OCI-LY7 (cell line): Measurements from ENCODE around the gene HSPB7. TPM values are rescaled to one million over a fixed set of nuclear protein-coding genes. Genes with fewer than 3 reads are reported as not detected.
"Not testable (repeated sequence)": the region's sequence is repeated elsewhere in the genome, so short reads cannot be mapped to it uniquely, and the experiment has no call there.

Experiments used
- BruUV-seq: library from RNA; stranded (reverse); fragments of 400-500 nt; replicated peaks from 2 replicates; lab custom pipeline; 2021; lab: Mats Ljungman, UMichigan
- CTCF ChIA-PET: fragments of 300-600 bp; sonication (Branson Sonifier 250); formaldehyde crosslinking; loops from one replicate; lab custom pipeline; 2022; ENCODE audit warnings: antibody characterized with exemption; ENCODE audit not compliant: unreplicated experiment; lab: Charles Lee
- POLR2A ChIA-PET: fragments of 300-600 bp; sonication (Branson Sonifier 250); formaldehyde crosslinking; loops from one replicate; lab custom pipeline; 2022; ENCODE audit warnings: antibody characterized with exemption; lab: Charles Lee
- DNase-seq: peaks from one replicate; pipeline ENCODE4 v3.0.0-alpha.2; 2015; ENCODE audit warnings: low spot score
- H2AFZ ChIP-seq: fragments of 200-600 bp; sonication (generic), shearing (Covaris generic); 2 replicates; pipeline ENCODE4 v1.6.1; 2014; ENCODE audit warnings: mild to moderate bottlenecking, antibody characterized with exemption, low read length, moderate library complexity
- H3K27ac ChIP-seq: fragments of 200-600 bp; sonication (generic); 2 replicates; pipeline ENCODE4 v1.5.1; 2014; ENCODE audit warnings: mixed run types, low read depth, mild to moderate bottlenecking, moderate library complexity, low read length, inconsistent platforms; ENCODE audit not compliant: poor library complexity, severe bottlenecking
- H3K36me3 ChIP-seq: fragments of 200-600 bp; sonication (generic); 2 replicates; pipeline ENCODE4 v1.6.1; 2014; ENCODE audit warnings: mild to moderate bottlenecking, antibody characterized with exemption, low read length, moderate library complexity, mixed read lengths; ENCODE audit not compliant: insufficient read depth
- H3K4me1 ChIP-seq: fragments of 200-600 bp; sonication (generic); 2 replicates; pipeline ENCODE4 v1.5.1; 2014; ENCODE audit warnings: mild to moderate bottlenecking, low read length; ENCODE audit not compliant: insufficient read depth, poor library complexity, severe bottlenecking
- H3K4me2 ChIP-seq: fragments of 200-600 bp; sonication (generic); 2 replicates; pipeline ENCODE4 v1.6.1; 2014; ENCODE audit warnings: mild to moderate bottlenecking, low read length
- H3K4me3 ChIP-seq: fragments of 200-600 bp; sonication (generic); 2 replicates; pipeline ENCODE4 v1.5.1; 2014; ENCODE audit warnings: mild to moderate bottlenecking, low read depth, low read length; ENCODE audit not compliant: poor library complexity, severe bottlenecking
- H3K79me2 ChIP-seq: fragments of 200-600 bp; sonication (generic); 2 replicates; pipeline ENCODE4 v1.6.1; 2016; ENCODE audit warnings: low read depth, mild to moderate bottlenecking, low read length, moderate library complexity, mixed read lengths; ENCODE audit not compliant: insufficient read depth
- H3K9me2 ChIP-seq: fragments of 200-600 bp; sonication (generic); 2 replicates; pipeline ENCODE4 v1.6.1; 2016; ENCODE audit warnings: mild to moderate bottlenecking, low read length, mixed read lengths; ENCODE audit not compliant: insufficient read depth
- H3K9me3 ChIP-seq: fragments of 200-600 bp; sonication (generic); 2 replicates; pipeline ENCODE4 v1.6.1; 2014; ENCODE audit warnings: mild to moderate bottlenecking, mixed run types, low read length, mixed read lengths
- H4K20me1 ChIP-seq: fragments of 200-600 bp; sonication (generic); 2 replicates; pipeline ENCODE4 v1.6.1; 2014; ENCODE audit warnings: mild to moderate bottlenecking, antibody characterized with exemption, low read length, moderate library complexity, mixed read lengths; ENCODE audit not compliant: insufficient read depth
- CTCF ChIP-seq: fragments of 200-600 bp; sonication (generic); conservative IDR thresholded peaks from 2 replicates; pipeline ENCODE4 v1.5.1; 2014; ENCODE audit warnings: mild to moderate bottlenecking, antibody characterized with exemption, low read length, moderate library complexity, mixed read lengths
- EZH2phosphoT487 ChIP-seq: fragments of 200-600 bp; sonication (generic); IDR thresholded peaks from 2 replicates; pipeline ENCODE4 v1.6.1; 2018; ENCODE audit warnings: low read depth, borderline replicate concordance, mild to moderate bottlenecking, mixed run types, antibody characterized with exemption, low read length, moderate library complexity, mixed read lengths
- intact Hi-C: fragments of 100-400 bp; cut with micrococcal nuclease; formaldehyde crosslinking; loops from one replicate; pipeline ENCODE4 v1.10.0; 2022; ENCODE audit not compliant: unreplicated experiment
- total RNA-seq, 2 experiments: library from RNA; depleted of rRNA in 1 of 2; stranded (reverse); fragments of >200 nt in 1 of 2; shearing (Covaris generic) in 1 of 2; gene quantifications; 2 replicates each; pipeline ENCODE4 v1.2.3, GENCODE V29; 2014 to 2022

Gene HSPB7
- total RNA-seq, 2 experiments from 2014 or later: not detected

- Histone ChIP-seq H3K9me2 (no peaks in the 10 kb centered on the region), H3K36me3 (no peaks in the 10 kb centered on the region), H3K4me2 (no peak overlapping the region), H3K79me2 (no peaks in the 10 kb centered on the region), H3K9me3 (no peaks in the 10 kb centered on the region), H3K4me3 (no peak overlapping the region), H4K20me1 (no peaks in the 10 kb centered on the region), H3K4me1 (no peaks in the 10 kb centered on the region), H2AFZ (no peak overlapping the region), H3K27ac (no peak overlapping the region)
- peak; percentile 73 for DNase-seq
- intact Hi-C loops: loop anchor here (2.0 kb wide), 2 partner anchors 24 kb away; no protein-coding TSS in a partner anchor
- BruUV-seq: no TSS peak
- peak; percentile 74 for TF ChIP-seq CTCF
- TF ChIP-seq EZH2phosphoT487: no peak
- CTCF ChIA-PET: no interaction called here
- POLR2A ChIA-PET: no interaction called here
These were observed 14.7 kb upstream of the HSPB7 start for GRCh38 chr1:16032388-16033102.

- ChIA-PET CTCF (interaction anchor here (1.2 kb wide), 1 partner anchor 240 kb away, joined by 3 read pairs; no protein-coding TSS in a partner anchor), POLR2A (no interaction called here)
- BruUV-seq: no TSS peak
- intact Hi-C loops: no loop called here
- H4K20me1 ChIP-seq: no peaks in the 10 kb centered on the region
- H3K4me1 ChIP-seq: no peaks in the 10 kb centered on the region
- TF ChIP-seq EZH2phosphoT487 (no peak), CTCF (no peak)
- no peaks in the 10 kb centered on the region for H3K9me3 ChIP-seq
- no peak overlapping the region for H3K4me3 ChIP-seq
- H3K36me3 ChIP-seq: no peaks in the 10 kb centered on the region
- H3K9me2 ChIP-seq: no peaks in the 10 kb centered on the region
- no peak overlapping the region for H2AFZ ChIP-seq
- H3K4me2 ChIP-seq: no peak overlapping the region
- no peaks in the 10 kb centered on the region for H3K79me2 ChIP-seq
- DNase-seq: no peak
- no peak overlapping the region for H3K27ac ChIP-seq
These were observed 13.7 kb upstream of the HSPB7 start for GRCh38 chr1:16031551-16031950.

GRCh38 chr1:16029288-16029687 lies 11.4 kb upstream of the HSPB7 start:
- TF ChIP-seq EZH2phosphoT487 (no peak), CTCF (no peak)
- Histone ChIP-seq H3K4me2 (no peak overlapping the region), H3K4me3 (no peak overlapping the region), H3K79me2 (no peaks in the 10 kb centered on the region), H3K27ac (no peak overlapping the region), H3K4me1 (no peaks in the 10 kb centered on the region), H2AFZ (no peak overlapping the region), H3K9me3 (no peaks in the 10 kb centered on the region), H4K20me1 (no peaks in the 10 kb centered on the region), H3K36me3 (no peaks in the 10 kb centered on the region), H3K9me2 (no peaks in the 10 kb centered on the region)
- ChIA-PET POLR2A (no interaction called here), CTCF (no interaction called here)
- BruUV-seq: no TSS peak
- no peak for DNase-seq
- intact Hi-C loops: no loop called here

- CTCF ChIA-PET, H3K9me3 ChIP-seq, H3K4me3 ChIP-seq, POLR2A ChIA-PET, H4K20me1 ChIP-seq, H3K36me3 ChIP-seq, H3K4me2 ChIP-seq, H3K4me1 ChIP-seq, H3K9me2 ChIP-seq, H2AFZ ChIP-seq, H3K27ac ChIP-seq, BruUV-seq, H3K79me2 ChIP-seq, DNase-seq, intact Hi-C loops: not testable (repeated sequence)
These were observed 11.1 kb upstream of the HSPB7 start for GRCh38 chr1:16029003-16029268.
